ENCODE data around the gene SLC35F5. TPM values are rescaled to one million over a fixed set of nuclear protein-coding genes. Genes with fewer than 3 reads are reported as not detected.
"Not testable (repeated sequence)": the region's sequence is repeated elsewhere in the genome, so short reads cannot be mapped to it uniquely, and the experiment has no call there.

Gene SLC35F5
- total RNA-seq, 3 donors from 2014 or later: 77.8 to 135 (median 96.7) TPM

GRCh38 chr2:113698892-113699447 lies 57.5 kb downstream of the SLC35F5 start:
- intact Hi-C loops (cut with DNase I; ENCODE audit: low total_unique reads): no loop called here
- no peaks in the 10 kb centered on the region for H3K9me3 ChIP-seq
- no peak overlapping the region for H3K4me3 ChIP-seq
- H3K27ac ChIP-seq: no peak overlapping the region
- DNase-seq (ENCODE audit: low spot score in 2 of 2): no peak
- no peaks in the 10 kb centered on the region for H3K27me3 ChIP-seq
- no peaks in the 10 kb centered on the region for H3K36me3 ChIP-seq
- no peaks in the 10 kb centered on the region for H3K4me1 ChIP-seq
- TF ChIP-seq POLR2AphosphoS5 (IDR thresholded peaks at IDR 0.05) (no peak), POLR2A (IDR thresholded peaks at IDR 0.05) (no peak)
- TF ChIP-seq, protein P1, sequence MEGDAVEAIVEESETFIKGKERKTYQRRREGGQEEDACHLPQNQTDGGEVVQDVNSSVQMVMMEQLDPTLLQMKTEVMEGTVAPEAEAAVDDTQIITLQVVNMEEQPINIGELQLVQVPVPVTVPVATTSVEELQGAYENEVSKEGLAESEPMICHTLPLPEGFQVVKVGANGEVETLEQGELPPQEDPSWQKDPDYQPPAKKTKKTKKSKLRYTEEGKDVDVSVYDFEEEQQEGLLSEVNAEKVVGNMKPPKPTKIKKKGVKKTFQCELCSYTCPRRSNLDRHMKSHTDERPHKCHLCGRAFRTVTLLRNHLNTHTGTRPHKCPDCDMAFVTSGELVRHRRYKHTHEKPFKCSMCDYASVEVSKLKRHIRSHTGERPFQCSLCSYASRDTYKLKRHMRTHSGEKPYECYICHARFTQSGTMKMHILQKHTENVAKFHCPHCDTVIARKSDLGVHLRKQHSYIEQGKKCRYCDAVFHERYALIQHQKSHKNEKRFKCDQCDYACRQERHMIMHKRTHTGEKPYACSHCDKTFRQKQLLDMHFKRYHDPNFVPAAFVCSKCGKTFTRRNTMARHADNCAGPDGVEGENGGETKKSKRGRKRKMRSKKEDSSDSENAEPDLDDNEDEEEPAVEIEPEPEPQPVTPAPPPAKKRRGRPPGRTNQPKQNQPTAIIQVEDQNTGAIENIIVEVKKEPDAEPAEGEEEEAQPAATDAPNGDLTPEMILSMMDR (IDR thresholded peaks at IDR 0.05): no peak

DNA sequence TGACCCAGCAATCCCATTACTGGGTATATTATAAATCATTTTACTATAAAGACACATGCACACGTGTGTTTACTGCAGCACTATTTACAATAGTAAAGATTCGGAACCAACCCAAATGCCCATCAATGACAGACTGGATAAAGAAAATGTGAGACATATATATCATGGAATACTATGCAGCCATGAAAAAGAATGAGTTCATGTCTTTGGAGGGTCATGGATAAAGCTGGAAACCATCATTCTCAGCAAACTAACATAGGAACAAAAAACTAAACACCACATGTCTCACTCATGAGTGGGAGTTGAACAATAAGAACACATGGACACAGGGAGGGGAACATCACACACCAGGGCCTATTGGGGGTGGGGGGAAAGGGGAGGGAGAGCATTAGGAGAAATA lies 58.2 kb downstream of the SLC35F5 start:
- DNase-seq (ENCODE audit: low spot score in 2 of 2); intact Hi-C loops (cut with DNase I; ENCODE audit: low total_unique reads): not testable (repeated sequence)

GRCh38 chr2:113697516-113697915 lies 58.9 kb downstream of the SLC35F5 start:
- no peaks in the 10 kb centered on the region for H3K27me3 ChIP-seq
- H3K4me3 ChIP-seq: no peak overlapping the region
- no peak for DNase-seq (ENCODE audit: low spot score in 2 of 2)
- TF ChIP-seq, protein P1 (IDR thresholded peaks at IDR 0.05): no peak
- TF ChIP-seq POLR2A (IDR thresholded peaks at IDR 0.05) (no peak), POLR2AphosphoS5 (IDR thresholded peaks at IDR 0.05) (no peak)
- intact Hi-C loops (cut with DNase I; ENCODE audit: low total_unique reads): no loop called here
- no peaks in the 10 kb centered on the region for H3K4me1 ChIP-seq
- H3K27ac ChIP-seq: no peak overlapping the region
- no peaks in the 10 kb centered on the region for H3K36me3 ChIP-seq
- no peaks in the 10 kb centered on the region for H3K9me3 ChIP-seq

More for the DNA sequence above, 58.2 kb downstream of the SLC35F5 start:
- not testable (repeated sequence) for H3K27me3 ChIP-seq, H3K4me1 ChIP-seq, H3K27ac ChIP-seq, H3K9me3 ChIP-seq, H3K36me3 ChIP-seq, H3K4me3 ChIP-seq

DNA sequence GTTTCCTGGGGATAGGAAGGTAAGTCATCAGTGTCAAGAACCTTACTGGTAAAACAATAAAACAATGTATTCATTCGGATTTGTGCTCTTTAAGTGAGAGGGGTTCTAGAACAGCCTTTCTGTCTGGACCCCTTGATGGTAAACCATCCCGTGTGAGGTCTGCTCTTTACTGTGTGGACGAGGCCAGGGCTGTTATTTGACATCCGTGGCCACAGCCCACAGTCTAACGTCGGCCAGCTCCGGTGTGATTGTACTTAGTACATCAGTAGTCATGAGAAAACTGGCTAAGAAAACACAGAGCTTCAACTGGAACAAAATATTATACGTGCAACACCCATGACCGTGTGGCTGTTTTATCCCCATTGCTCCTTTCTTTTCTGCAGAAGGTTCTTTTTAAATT lies 62.0 kb downstream of the SLC35F5 start:
- Histone ChIP-seq H3K27me3 (no peaks in the 10 kb centered on the region), H3K27ac (no peak overlapping the region), H3K9me3 (no peaks in the 10 kb centered on the region), H3K36me3 (no peaks in the 10 kb centered on the region), H3K4me1 (no peaks in the 10 kb centered on the region), H3K4me3 (no peak overlapping the region)
- DNase-seq (ENCODE audit: low spot score in 2 of 2): no peak
- TF ChIP-seq POLR2A (IDR thresholded peaks at IDR 0.05) (no peak), POLR2AphosphoS5 (IDR thresholded peaks at IDR 0.05) (no peak)
- TF ChIP-seq, protein P1 (IDR thresholded peaks at IDR 0.05): no peak
- intact Hi-C loops (cut with DNase I; ENCODE audit: low total_unique reads): no loop called here

- H3K27ac ChIP-seq: no peak overlapping the region
- no peak for DNase-seq (ENCODE audit: low spot score in 2 of 2)
- no peaks in the 10 kb centered on the region for H3K4me1 ChIP-seq
- H3K36me3 ChIP-seq: no peaks in the 10 kb centered on the region
- intact Hi-C loops (cut with DNase I; ENCODE audit: low total_unique reads): no loop called here
- H3K27me3 ChIP-seq: no peaks in the 10 kb centered on the region
- H3K9me3 ChIP-seq: no peaks in the 10 kb centered on the region
- no peak overlapping the region for H3K4me3 ChIP-seq
- TF ChIP-seq POLR2A (IDR thresholded peaks at IDR 0.05) (no peak), POLR2AphosphoS5 (IDR thresholded peaks at IDR 0.05) (no peak)
- TF ChIP-seq, protein P1 (IDR thresholded peaks at IDR 0.05): no peak
Observed at GRCh38 chr2:113692698-113693428, 63.6 kb downstream of the SLC35F5 start.

GRCh38 chr2:113690871-113691270 lies 65.6 kb downstream of the SLC35F5 start:
- H3K27me3 ChIP-seq; H3K4me3 ChIP-seq; H3K9me3 ChIP-seq; H3K36me3 ChIP-seq; intact Hi-C loops (cut with DNase I; ENCODE audit: low total_unique reads); H3K27ac ChIP-seq; H3K4me1 ChIP-seq; DNase-seq (ENCODE audit: low spot score in 2 of 2): not testable (repeated sequence)

Measured in breast epithelium (tissue), 4 donors.